NCI-H2107 treated with DMSO at 0.1 percent for 48 hours (cell line): ENCODE results near the gene MTERF2.
A peak's percentile ranks its signal among the peaks of the same experiment; 100 is the strongest.
"Not testable (repeated sequence)": the region's sequence is repeated elsewhere in the genome, so short reads cannot be mapped to it uniquely, and the experiment has no call there.

Source experiments
- DNase-seq: peaks from one replicate; lab custom pipeline; 2025; ENCODE audit not compliant: unreplicated experiment; lab: John Stamatoyannopoulos, UW

MTERF2 gene, protein sequence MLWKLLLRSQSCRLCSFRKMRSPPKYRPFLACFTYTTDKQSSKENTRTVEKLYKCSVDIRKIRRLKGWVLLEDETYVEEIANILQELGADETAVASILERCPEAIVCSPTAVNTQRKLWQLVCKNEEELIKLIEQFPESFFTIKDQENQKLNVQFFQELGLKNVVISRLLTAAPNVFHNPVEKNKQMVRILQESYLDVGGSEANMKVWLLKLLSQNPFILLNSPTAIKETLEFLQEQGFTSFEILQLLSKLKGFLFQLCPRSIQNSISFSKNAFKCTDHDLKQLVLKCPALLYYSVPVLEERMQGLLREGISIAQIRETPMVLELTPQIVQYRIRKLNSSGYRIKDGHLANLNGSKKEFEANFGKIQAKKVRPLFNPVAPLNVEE

DNA sequence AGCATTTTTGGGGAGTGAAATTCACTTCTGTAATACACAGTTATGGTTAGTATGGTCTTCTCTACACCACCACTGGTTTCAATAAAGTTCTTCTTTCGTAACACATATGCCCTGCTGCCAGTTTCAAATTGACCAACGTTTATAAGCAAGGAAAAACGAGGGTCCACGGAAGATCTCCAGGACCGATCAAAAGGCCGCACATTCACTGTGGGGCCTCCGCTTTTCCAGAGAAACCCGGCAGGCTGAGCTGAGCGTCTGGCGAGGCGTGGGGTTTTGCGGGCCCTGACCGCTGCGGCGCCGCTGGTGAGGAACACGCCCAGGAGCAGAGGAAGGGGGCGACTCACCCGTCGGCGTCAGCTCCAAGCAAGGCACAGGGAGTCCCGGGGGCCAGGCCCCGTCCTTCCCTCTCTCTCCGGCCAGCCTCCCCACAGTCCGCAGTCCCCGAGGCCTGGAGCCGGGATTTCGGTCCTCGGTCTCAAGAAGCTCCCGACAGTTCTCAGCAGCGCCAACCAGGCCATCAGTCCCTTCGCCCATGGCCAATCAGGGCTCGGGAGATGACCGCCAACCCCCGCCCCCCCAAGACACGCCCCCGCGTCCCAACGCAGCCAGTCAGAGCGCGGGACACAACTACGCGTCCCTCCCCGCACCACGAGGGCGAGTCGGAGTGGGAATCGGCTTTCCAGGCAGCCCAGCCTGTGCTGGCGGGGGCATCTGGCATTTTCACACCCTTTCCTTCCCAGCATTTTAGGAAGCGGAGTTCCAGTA is at the start of gene MTERF2:
MTERF2 (minus strand) TSS at position 522 of the 765 bp plus-strand sequence. CDS start 8,432 bp downstream, outside the sequence.
- peak; percentile 91 for DNase-seq

- no peak for DNase-seq
Measured at GRCh38 chr12:107035733-107036132, 48.8 kb upstream of the MTERF2 start.

DNA sequence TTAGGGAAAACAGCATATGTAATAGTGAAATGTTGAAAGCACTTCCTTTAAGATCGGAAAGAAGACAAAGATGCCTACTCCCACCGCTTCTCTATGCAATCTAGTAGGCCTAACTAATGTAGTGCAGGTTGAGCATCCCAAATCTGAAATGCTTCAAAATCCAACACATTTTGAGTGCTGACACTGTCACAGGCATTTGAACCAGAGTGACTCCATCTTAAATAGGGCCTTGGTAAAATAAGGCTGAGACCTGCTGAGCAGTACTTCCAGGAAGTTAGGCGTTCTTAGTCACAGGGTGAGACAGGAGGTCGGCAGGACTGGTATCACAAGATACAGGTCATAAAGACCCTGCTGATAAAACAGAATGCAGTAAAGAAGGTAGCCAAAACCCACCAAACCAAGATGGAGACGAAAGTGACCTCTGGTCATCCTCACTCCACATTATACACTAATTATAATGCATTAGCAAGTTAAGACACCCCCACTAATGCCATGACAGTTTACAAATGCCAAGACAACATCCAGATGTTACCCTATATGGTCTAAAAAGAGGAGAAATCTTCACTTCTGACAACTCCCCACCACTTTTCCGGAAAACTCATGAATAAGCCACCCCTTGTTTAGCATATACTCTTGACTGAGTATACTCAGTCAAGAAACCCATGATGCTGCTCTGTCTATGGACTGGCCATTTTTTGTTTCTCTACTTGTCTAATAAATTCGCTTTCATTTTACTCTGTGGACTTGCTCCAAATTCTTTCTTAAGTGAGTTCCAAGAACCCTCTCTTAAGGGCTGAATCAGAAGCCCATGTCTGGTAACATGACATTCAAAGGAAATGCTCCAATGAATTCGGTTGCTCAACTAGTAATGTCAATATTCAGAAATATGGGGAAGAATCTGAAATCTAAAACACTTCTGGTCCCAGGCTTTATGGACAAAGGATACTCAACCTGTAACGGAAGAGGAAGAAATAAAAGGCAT is 47.1 kb upstream of the MTERF2 start:
- DNase-seq: no peak

DNA sequence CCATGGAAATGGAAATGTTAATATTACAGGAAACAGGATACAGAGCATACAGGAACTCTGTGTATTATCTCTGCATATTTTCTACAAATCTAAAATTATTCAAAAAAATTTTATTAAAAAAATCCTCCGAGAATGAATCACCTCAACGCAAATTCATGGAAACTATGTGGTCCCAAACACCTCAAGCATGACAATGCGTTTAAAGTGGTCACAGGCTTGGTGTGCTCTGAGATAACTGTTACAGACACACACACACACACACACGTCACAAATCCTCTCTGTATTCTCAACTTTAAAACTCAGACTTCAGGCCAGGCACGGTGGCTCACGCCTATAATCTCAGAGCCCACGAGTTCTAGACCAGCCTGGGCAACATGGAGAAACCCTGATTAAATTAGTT is 45.3 kb upstream of the MTERF2 start:
- DNase-seq: no peak

GRCh38 chr12:107031061-107031460 is 44.1 kb upstream of the MTERF2 start:
- DNase-seq: no peak

DNA sequence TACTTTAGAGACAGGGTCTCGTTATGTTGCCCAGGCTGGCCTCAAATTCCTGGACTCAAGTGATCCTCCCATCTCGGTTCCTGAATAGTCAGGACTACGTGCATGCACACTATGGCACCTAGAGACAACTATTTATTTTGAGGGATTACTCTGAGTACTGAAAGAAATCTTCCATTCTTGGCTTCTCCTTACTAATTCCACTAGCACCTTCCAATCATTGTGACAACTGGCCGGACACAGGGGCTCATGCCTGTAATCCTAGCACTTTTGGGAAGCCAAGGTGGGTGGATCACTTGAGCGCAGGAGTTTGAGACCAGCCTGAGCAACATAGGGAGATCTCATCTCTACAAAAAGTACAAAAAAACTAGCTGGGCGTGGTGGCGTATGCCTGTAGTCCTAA is 42.1 kb upstream of the MTERF2 start:
- DNase-seq: no peak

DNA sequence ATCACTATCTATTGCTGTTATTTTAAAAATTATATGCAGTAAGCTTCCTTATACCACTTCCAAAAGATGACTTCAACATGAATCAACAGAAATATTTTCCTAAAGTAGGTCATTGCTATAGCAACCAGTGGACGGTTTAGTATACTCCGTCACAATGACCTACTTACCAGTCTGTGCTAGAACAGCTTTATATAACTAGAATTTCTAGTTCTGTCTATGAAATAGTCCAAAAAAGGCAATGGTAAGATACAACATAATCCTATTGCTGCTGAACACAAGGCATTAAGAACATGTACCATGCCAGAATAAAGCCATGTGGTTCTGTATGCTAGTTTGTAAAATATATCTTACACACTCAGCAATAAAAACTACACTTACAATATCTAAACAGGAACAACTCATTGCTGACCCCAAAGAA is 40.7 kb upstream of the MTERF2 start:
- no peak for DNase-seq

GRCh38 chr12:107026806-107027635 is 40.1 kb upstream of the MTERF2 start:
- DNase-seq: no peak

- not testable (repeated sequence) for DNase-seq
Measured at GRCh38 chr12:107026356-107026755, 39.4 kb upstream of the MTERF2 start.

GRCh38 chr12:107025671-107026070 is 38.7 kb upstream of the MTERF2 start:
- no peak for DNase-seq

GRCh38 chr12:107019546-107019945 is 32.6 kb upstream of the MTERF2 start:
- DNase-seq: no peak

DNA sequence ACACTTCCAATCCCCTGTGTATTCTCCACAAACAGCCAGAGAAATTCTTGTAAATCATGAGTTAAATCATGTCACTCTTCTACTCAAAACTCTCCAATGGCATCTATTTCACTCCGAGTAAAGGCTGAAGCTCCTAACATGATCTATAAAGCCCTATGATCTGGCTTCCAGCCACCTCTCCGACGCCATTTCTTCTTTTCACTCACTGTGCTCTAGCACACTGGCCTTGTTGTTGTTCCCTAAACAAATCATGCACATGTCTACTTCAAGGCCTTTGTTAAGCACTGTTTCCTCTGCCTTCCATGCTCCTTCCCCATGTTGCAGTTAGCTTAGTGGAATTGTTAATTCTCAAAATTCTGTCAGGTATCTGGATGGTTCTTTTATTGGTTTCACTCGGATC is 30.1 kb upstream of the MTERF2 start:
- no peak for DNase-seq

- peak; percentile 11 for DNase-seq
Measured at GRCh38 chr12:107014055-107014454, 27.1 kb upstream of the MTERF2 start.

GRCh38 chr12:107012736-107013425 is 25.9 kb upstream of the MTERF2 start:
- no peak for DNase-seq

- no peak for DNase-seq
Measured at GRCh38 chr12:107011519-107011918, 24.6 kb upstream of the MTERF2 start.

- no peak for DNase-seq
Measured at GRCh38 chr12:107007411-107007810, 20.5 kb upstream of the MTERF2 start.

GRCh38 chr12:107002665-107003064 is 15.7 kb upstream of the MTERF2 start:
- DNase-seq: not testable (repeated sequence)

DNA sequence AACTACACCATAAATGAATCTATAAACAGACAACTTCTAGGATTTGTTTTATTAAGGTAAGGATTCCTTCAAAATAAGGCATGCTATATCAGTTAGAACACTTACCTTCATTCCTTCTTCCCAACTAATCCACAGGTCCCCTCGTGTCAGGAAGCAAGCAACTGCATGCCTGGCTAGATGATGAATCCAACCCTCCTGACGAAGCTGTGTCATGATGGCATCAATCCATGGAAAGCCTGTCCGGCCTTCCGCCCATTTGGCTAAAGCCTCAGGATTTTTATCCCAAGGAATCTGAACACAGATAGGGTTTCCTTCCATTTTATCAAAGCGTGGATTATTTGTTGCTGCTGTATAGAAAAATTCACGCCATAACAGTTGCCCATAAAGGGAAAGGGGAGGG is 12.5 kb upstream of the MTERF2 start:
- no peak for DNase-seq

- DNase-seq: no peak
Measured at GRCh38 chr12:106997916-106998315, 11.0 kb upstream of the MTERF2 start.

- not testable (repeated sequence) for DNase-seq
Measured at GRCh38 chr12:106996102-106996501, 9.2 kb upstream of the MTERF2 start.
